ENCODE results near the gene AFMID. TPM values are rescaled to one million over a fixed set of nuclear protein-coding genes. Genes with fewer than 3 reads are reported as not detected.

The AFMID gene
- total RNA-seq, 1 donor from 2014 or later: 15.4 TPM

GRCh38 chr17:78175643-78175981 lies 11.6 kb upstream of the AFMID start:
- ChIA-PET POLR2A (interaction anchor here (1.0 to 33.1 kb wide), 9 partner anchors 8 to 246 kb away, joined by 3 to 2404 read pairs (median 5); partner anchors contain the start of genes AFMID, C17orf99, TK1 and TMC6), CTCF (interaction anchor here (1.3 to 9.7 kb wide), 9 partner anchors 11 to 90 kb away, joined by 3 to 220 read pairs (median 10); partner anchors contain the start of genes AFMID, TK1, TMC6 and TMC8)
- peaks cover 54% of the 10 kb centered on the region for H3K36me3 Mint-ChIP-seq (ENCODE audit: low read depth)
- DNase-seq (no peak), ATAC-seq (ENCODE audit: low read depth) (no peak)
- no peak for TF ChIP-seq CTCF (IDR thresholded peaks at IDR 0.05)
- H3K4me3 Mint-ChIP-seq: no peak overlapping the region
- no peaks in the 10 kb centered on the region for H3K9me3 Mint-ChIP-seq
- peaks cover 80% of the 10 kb centered on the region for H3K4me1 Mint-ChIP-seq
- H3K27ac Mint-ChIP-seq: peak overlapping the region; percentile 90
- no peaks in the 10 kb centered on the region for H3K27me3 Mint-ChIP-seq
- intact Hi-C loops (cut with micrococcal nuclease): loop anchor here (5.0 kb wide), 1 partner anchor 247 kb away; no protein-coding TSS in a partner anchor

GRCh38 chr17:78176548-78177025 lies 10.6 kb upstream of the AFMID start:
- H3K4me1 Mint-ChIP-seq: peaks cover 79% of the 10 kb centered on the region
- intact Hi-C loops (cut with micrococcal nuclease): loop anchor here (1.0 to 5.0 kb wide), 5 partner anchors 42 to 246 kb away; partner anchors contain the start of gene TMC8

DNA sequence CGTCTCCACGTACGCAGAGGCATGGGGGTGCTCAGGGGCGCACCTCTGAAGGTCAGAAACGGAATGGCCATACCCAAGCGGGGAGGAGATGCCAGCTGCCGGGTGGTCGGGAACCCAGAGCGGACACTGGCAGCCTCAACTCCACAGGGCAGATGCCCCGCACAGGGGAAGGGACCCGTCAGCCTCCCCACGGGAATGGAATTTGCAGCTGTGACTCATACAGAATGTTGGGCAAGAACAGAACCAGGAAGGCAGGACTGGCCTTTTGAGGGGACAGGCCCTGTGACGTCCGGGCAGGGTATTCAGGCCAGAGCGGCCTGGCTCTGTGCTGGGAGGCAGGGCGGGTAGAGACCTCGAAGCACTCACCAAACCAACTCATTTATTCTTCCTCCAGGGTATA lies 7.8 kb upstream of the AFMID start:
- Mint-ChIP-seq H3K9me3 (no peaks in the 10 kb centered on the region), H3K36me3 (ENCODE audit: low read depth) (peaks cover 16% of the 10 kb centered on the region), H3K27ac (no peak overlapping the region), H3K4me3 (no peak overlapping the region), H3K27me3 (no peaks in the 10 kb centered on the region), H3K4me1 (peaks cover 53% of the 10 kb centered on the region)
- intact Hi-C loops (cut with micrococcal nuclease): loop anchor here (5.0 kb wide), 1 partner anchor 243 kb away; no protein-coding TSS in a partner anchor
- POLR2A ChIA-PET: interaction anchor here (0.8 to 33.1 kb wide), 3 partner anchors 10 to 38 kb away, joined by 3 to 2404 read pairs (median 4); partner anchors contain the start of genes C17orf99, TMC6 and TMC8
- no peak for TF ChIP-seq CTCF (IDR thresholded peaks at IDR 0.05)
- ATAC-seq (ENCODE audit: low read depth) (no peak), DNase-seq (no peak)
- CTCF ChIA-PET: interaction anchor here (9.7 kb wide), 1 partner anchor 48 kb away, joined by 220 read pairs; the partner anchor contains the start of genes TMC6 and TMC8

More at GRCh38 chr17:78176548-78177025, 10.6 kb upstream of the AFMID start:
- Mint-ChIP-seq H3K27me3 (no peaks in the 10 kb centered on the region), H3K36me3 (ENCODE audit: low read depth) (peaks cover 44% of the 10 kb centered on the region), H3K27ac (peak overlapping the region; percentile 63), H3K4me3 (no peak overlapping the region), H3K9me3 (no peaks in the 10 kb centered on the region)
- ATAC-seq (ENCODE audit: low read depth) (peak; percentile 69), DNase-seq (peak; percentile 76)
- CTCF ChIA-PET: interaction anchor here (0.6 to 9.7 kb wide), 18 partner anchors 9 to 91 kb away, joined by 3 to 220 read pairs (median 8); partner anchors contain the start of genes AFMID, C17orf99, TK1 and TMC6
- POLR2A ChIA-PET: interaction anchor here (0.5 to 33.1 kb wide), 10 partner anchors 10 to 245 kb away, joined by 3 to 2404 read pairs (median 5); partner anchors contain the start of genes AFMID, C17orf99, TK1 and TMC6
- TF ChIP-seq CTCF (IDR thresholded peaks at IDR 0.05): peak; percentile 92

DNA sequence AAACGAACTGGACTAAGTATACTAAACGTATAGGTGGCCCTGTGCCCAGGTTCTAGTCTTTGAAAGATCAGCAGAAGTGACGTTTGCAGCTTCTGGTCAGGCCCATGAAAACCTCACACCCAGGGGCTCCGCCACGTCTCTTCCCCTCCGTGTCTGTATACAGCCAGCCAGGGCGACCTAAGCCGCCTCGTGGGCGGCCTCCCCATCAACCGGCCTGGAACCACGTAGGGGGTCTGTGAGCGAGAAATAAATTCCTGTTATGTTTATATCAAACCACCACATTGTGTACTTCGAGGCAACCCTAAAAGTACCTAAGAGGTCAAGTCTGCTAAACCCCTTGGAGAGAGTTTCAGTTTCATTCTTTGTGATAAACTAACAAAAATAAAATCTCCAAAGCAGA lies 7.1 kb upstream of the AFMID start:
- CTCF ChIA-PET: interaction anchor here (9.7 kb wide), 1 partner anchor 49 kb away, joined by 220 read pairs; the partner anchor contains the start of genes TMC6 and TMC8
- H3K9me3 Mint-ChIP-seq: no peaks in the 10 kb centered on the region
- no peak for TF ChIP-seq CTCF (IDR thresholded peaks at IDR 0.05)
- ATAC-seq (ENCODE audit: low read depth): no peak
- H3K36me3 Mint-ChIP-seq (ENCODE audit: low read depth): peaks cover 12% of the 10 kb centered on the region
- H3K27ac Mint-ChIP-seq: peak overlapping the region; percentile 8
- H3K4me3 Mint-ChIP-seq: no peak overlapping the region
- peaks cover 45% of the 10 kb centered on the region for H3K4me1 Mint-ChIP-seq
- DNase-seq: no peak
- POLR2A ChIA-PET: interaction anchor here (33.1 kb wide), 1 partner anchor 39 kb away, joined by 2404 read pairs; the partner anchor contains the start of genes C17orf99, TMC6 and TMC8
- no peaks in the 10 kb centered on the region for H3K27me3 Mint-ChIP-seq
- intact Hi-C loops (cut with micrococcal nuclease): no loop called here

DNA sequence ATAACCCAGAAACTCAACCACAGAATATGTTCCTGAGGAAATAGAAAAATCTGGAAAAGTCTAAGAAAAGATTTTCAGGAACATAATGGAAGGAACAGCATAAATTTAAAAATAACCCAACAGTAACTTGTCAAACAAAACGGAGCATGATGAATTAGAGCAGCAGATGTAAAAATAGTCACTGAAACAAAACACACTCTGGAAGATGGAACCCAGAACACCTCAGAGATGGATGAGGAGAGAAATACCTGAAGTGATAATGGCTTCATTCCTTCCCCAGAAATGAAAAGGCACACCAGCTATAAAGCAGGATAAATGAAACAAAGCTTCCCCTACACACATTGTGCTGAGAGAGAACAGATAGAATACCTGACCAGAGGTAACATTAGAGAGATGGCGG lies 6.7 kb upstream of the AFMID start:
- peak overlapping the region; percentile 8 for H3K27ac Mint-ChIP-seq
- no peak for DNase-seq
- H3K9me3 Mint-ChIP-seq: no peaks in the 10 kb centered on the region
- CTCF ChIA-PET: no interaction called here
- POLR2A ChIA-PET: interaction anchor here (33.1 kb wide), 1 partner anchor 39 kb away, joined by 2404 read pairs; the partner anchor contains the start of genes C17orf99, TMC6 and TMC8
- peaks cover 41% of the 10 kb centered on the region for H3K4me1 Mint-ChIP-seq
- H3K4me3 Mint-ChIP-seq: no peak overlapping the region
- H3K36me3 Mint-ChIP-seq (ENCODE audit: low read depth): peaks cover 8% of the 10 kb centered on the region
- ATAC-seq (ENCODE audit: low read depth): no peak
- H3K27me3 Mint-ChIP-seq: no peaks in the 10 kb centered on the region
- intact Hi-C loops (cut with micrococcal nuclease): no loop called here
- TF ChIP-seq CTCF (IDR thresholded peaks at IDR 0.05): no peak
